HAP-1 (cell line): ENCODE data around the gene SDHA.

Experiments used
- DNase-seq, 2 experiments: peaks; one replicate each; pipeline ENCODE4 v3.0.0-alpha.2; 2016 to 2020; ENCODE audit warnings: low spot score in 2 of 2
- H3K27me3 ChIP-seq: fragments of 250-450 bp; sonication (Bioruptor Pico); 2 replicates; pipeline ENCODE4 v1.5.1; 2020; ENCODE audit warnings: low read depth, mild to moderate bottlenecking, moderate library complexity
- H3K36me3 ChIP-seq: fragments of 250-450 bp; sonication (Bioruptor Pico); replicated peaks from 2 replicates; pipeline ENCODE4 v1.5.1; 2020; ENCODE audit warnings: mild to moderate bottlenecking
- H3K4me1 ChIP-seq: fragments of 250-450 bp; sonication (Bioruptor Pico); 2 replicates; pipeline ENCODE4 v1.5.1; 2020; ENCODE audit warnings: mild to moderate bottlenecking
- H3K4me3 ChIP-seq: fragments of 250-450 bp; sonication (Bioruptor Pico); 2 replicates; pipeline ENCODE4 v1.5.1; 2020; ENCODE audit warnings: mild to moderate bottlenecking, moderate library complexity
- H3K9me3 ChIP-seq: fragments of 250-450 bp; sonication (Bioruptor Pico); 2 replicates; pipeline ENCODE4 v1.5.1; 2020; ENCODE audit warnings: mild to moderate bottlenecking, moderate library complexity
- in situ Hi-C: fragments of 300-500 bp; cut with MboI; formaldehyde crosslinking; loops from 3 replicates; pipeline ENCODE4 v1.14.3; 2020; ENCODE audit warnings: low sequenced_read_pairs, inconsistent platforms, mixed read lengths

SDHA gene

DNA sequence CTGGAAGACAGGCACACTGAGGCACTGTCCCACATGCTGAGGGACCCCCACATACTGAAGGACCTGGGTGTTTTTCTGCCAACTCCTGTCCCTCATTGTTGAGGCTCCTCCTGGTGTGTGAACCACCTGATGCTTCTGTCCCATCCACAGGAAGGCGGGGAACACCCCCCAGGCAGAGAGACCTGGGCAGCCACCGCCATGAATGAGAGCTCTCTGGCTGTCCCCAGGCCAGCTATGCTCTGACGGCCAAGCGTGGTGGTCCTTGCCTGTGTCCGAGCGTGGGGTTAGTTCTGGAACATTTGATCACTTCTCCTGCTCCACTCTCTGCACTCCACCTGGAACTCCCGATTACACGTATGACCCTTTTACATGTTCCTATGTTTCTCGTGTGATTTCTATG lies 38.7 kb upstream of the SDHA start:
- Histone ChIP-seq H3K4me1 (no peaks in the 10 kb centered on the region), H3K36me3 (no peaks in the 10 kb centered on the region), H3K9me3 (no peaks in the 10 kb centered on the region), H3K4me3 (no peak overlapping the region), H3K27me3 (no peaks in the 10 kb centered on the region)
- in situ Hi-C loops, result no loop called here
- DNase-seq, result no peak

DNA sequence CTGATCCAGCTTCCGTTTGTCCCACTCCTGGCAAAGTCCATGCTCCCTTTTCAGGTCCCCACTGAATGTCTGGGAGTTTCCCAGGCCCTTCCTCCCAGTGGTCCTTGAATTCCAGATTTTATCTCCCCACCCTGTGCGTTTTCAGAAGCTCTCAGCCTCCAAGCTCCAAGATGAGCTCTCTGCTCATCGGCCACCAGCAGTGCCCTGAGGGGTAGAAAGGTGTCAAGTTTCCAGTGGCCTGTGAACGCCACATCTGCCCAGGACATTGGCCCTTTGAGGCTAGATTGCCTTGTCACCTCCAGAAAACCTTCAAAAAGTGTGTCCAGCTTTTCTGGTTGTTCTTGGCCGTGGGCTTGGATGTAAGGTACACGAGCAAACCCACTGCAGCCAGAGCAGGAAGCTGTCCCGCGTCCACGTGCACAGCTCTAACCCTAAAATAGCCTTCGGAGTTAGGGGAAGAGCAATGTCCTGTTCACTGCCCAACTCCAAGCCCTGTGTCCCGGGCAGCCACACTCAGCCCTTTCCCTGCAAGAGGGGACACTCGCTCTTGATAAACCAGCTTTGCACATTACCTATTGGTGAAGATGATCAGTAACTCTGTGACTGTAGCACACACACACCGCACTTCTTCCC lies 37.7 kb upstream of the SDHA start:
- H3K36me3 ChIP-seq, result no peaks in the 10 kb centered on the region
- no peak for DNase-seq
- H3K9me3 ChIP-seq, result no peaks in the 10 kb centered on the region
- in situ Hi-C loops, result no loop called here
- no peaks in the 10 kb centered on the region for H3K27me3 ChIP-seq
- no peak overlapping the region for H3K4me3 ChIP-seq
- H3K4me1 ChIP-seq, result no peaks in the 10 kb centered on the region

DNA sequence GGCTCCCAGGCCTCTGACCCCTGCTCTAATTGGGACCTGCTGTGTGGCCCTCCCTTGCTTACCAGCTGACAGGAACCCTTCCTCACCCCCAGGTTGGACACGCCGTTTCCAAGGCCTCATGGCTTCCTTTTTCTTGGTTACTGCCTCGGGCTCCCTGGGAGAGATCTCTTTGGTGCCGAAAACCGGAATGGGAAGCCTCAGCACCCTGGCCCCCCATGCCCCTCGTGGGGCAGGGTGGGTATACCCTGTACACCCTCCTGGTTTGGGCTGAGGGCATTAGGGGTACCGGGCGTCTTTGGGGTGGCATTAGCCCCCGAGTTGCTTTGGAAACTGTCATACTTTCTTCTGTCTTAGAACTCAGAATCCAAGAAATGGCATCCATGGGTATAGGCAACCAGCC lies 37.0 kb upstream of the SDHA start:
- Histone ChIP-seq H3K36me3 (no peaks in the 10 kb centered on the region), H3K4me1 (no peaks in the 10 kb centered on the region), H3K4me3 (no peak overlapping the region), H3K27me3 (no peaks in the 10 kb centered on the region), H3K9me3 (no peaks in the 10 kb centered on the region)
- in situ Hi-C loops, result no loop called here
- DNase-seq, result no peak

DNA sequence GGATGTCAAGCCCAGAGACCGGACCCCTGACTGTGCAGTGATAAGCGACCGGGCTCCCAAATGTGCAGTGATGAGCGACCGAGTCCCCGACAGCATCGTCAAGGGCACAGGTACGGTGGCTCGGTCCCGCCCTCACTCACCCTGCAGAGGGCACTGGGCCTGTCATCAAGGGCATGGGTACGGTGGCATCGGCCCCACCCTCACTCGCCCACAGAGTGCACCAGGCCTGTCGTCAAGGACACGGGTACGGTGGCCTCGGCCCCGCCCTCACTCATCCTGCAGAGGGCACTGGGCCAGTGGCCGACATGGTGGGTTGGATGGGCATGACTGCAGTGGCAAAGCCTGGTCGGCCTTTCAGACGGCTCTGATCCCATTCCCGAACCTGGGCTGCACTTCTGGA lies 36.6 kb upstream of the SDHA start:
- Histone ChIP-seq H3K4me3 (no peak overlapping the region), H3K4me1 (no peaks in the 10 kb centered on the region), H3K9me3 (no peaks in the 10 kb centered on the region), H3K27me3 (no peaks in the 10 kb centered on the region), H3K36me3 (no peaks in the 10 kb centered on the region)
- in situ Hi-C loops, result no loop called here
- no peak for DNase-seq

DNA sequence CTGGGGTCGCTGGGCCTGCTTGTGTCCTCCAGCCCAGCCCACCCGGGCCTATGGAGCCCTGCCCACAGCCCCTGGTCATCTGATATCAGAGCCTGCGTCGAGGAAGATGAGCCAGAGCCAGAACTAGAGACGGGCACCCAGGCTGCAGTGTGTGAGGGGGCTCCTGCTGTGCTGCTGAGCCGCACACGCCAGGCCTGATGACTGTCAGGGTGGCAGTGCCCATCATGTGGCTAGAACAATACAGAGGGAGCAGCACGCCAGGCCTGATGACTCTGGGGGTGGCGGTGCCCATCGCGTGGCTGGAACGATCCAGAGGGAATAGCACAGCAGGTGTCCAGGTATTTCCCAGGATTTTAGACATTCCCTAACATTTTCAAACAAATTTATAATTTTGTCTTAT lies 36.0 kb upstream of the SDHA start:
- no peaks in the 10 kb centered on the region for H3K4me1 ChIP-seq
- H3K9me3 ChIP-seq, result no peaks in the 10 kb centered on the region
- H3K27me3 ChIP-seq, result no peaks in the 10 kb centered on the region
- no peak for DNase-seq
- no peaks in the 10 kb centered on the region for H3K36me3 ChIP-seq
- H3K4me3 ChIP-seq, result no peak overlapping the region
- in situ Hi-C loops, result no loop called here

DNA sequence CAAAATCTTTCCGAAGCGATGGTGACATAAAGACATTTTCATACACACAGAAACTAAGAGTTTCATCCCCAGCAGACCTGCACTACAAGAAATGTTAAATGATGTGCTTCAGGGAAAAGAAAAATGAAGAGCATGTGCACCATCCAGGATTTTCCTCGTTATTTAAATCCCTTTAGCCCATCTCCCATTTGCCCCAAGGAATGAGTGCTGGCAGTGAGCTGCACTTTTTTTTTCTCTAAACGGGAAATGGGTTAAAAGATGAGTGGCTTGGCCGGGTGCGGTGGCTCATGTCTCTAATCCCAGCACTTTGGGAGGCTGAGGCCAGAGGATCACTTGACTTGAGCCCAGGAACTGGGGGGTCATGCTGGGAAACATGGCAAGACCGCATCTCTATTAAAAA lies 33.6 kb upstream of the SDHA start:
- H3K4me1 ChIP-seq, result peaks cover 3% of the 10 kb centered on the region; the same call in 1 of the 2 replicates
- no peaks in the 10 kb centered on the region for H3K36me3 ChIP-seq
- H3K9me3 ChIP-seq, result no peaks in the 10 kb centered on the region
- H3K4me3 ChIP-seq, result no peak overlapping the region
- no peaks in the 10 kb centered on the region for H3K27me3 ChIP-seq
- in situ Hi-C loops, result no loop called here
- no peak for DNase-seq

DNA sequence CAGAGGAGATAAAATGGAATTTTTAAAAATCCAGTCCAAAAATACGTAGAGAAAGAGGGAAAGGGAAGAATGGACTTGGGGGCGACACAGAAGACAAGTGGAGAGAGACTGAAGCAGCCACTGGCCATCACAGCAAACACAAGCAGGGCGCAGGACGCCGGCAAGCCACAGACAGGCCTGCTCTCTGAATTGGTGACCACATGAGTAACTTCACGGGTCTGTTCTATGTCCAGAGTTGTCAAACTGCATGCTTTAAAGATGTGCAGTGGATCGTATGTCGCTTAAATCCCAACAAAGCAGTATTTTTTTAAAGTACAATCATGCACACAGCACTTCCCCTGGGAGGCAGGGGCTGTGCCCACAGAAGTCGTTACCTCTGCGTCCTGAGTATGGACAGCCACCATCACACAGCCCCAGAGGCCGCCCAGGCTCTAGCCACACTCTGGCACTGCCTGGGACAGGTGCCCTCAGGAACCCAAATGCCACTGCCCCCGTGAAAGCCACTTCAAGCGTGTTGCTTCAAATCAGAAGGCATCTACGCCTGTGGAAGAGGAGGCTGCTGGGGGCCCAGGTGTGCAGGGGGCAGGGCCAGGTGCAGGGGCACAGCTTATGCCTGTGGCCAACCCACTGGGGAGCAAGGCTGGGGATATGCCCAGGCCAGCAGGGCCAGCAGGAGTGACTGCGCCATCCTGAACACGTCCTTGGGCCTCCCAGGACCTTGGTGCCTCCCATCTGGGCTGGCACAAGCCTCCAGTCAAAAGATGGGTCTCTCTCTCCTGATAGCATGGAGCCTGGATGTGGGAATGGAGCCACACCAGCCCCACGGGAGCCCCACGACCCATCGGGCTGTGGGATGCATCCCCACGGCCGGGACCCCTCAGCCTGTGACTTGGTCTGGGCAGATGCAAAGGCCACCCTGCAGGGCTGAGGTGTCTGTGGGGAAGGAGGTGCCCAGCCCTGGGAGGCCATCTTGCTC lies 32.7 kb upstream of the SDHA start:
- Histone ChIP-seq H3K4me3 (no peak overlapping the region), H3K27me3 (no peaks in the 10 kb centered on the region), H3K36me3 (no peaks in the 10 kb centered on the region), H3K4me1 (peaks cover 3% of the 10 kb centered on the region; the same call in 1 of the 2 replicates), H3K9me3 (no peaks in the 10 kb centered on the region)
- in situ Hi-C loops, result no loop called here
- DNase-seq, result no peak

DNA sequence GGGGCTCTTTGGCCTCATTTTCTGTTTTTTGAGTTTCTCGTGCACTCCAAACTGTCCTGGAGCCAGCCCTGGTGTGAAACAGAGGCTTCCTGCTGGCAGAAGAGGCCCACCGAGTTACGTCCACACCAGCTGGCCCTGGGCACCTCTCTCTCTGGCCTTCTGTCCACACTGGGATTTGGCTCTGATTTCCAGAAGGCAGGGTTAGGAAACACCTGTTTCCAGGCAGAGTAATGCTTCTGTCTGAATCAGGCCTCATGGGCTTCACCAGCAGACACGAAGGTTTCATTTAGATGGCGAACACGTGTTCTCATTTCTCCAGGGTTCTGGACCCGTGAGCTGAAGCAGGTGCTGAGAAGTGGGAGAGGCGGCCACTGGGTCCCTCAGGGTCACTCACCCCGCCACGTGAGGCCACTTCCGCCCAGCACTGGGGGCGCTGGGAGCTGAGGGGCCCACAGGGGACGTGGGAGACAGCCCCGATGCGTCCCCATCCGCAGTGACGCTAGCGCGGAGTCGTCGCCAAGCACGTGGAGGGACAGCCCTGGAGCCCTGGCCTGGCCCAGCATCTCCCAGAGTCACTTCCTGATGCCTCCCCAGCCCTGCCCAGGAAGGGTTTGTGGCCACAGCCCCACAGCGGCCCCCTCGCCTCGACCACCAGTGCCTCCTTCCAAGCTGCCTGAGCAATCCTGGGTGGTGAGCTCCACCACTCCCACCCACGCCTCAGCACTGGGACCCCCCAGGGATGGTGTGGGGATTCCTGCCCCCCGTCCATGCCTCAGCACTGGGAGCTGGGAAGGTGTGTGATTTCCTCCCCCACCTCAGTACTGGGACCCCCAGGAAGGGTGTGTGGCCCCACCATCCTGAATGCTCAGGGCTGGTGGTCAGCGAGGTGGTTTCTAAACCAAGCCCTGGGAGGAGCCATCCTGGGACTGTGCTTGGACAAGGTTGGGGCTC lies 31.8 kb upstream of the SDHA start:
- H3K36me3 ChIP-seq, result no peaks in the 10 kb centered on the region
- no peak for DNase-seq
- in situ Hi-C loops, result no loop called here
- H3K4me1 ChIP-seq, result peaks cover 3% of the 10 kb centered on the region; the same call in 1 of the 2 replicates
- no peak overlapping the region for H3K4me3 ChIP-seq
- H3K9me3 ChIP-seq, result no peaks in the 10 kb centered on the region
- no peaks in the 10 kb centered on the region for H3K27me3 ChIP-seq

DNA sequence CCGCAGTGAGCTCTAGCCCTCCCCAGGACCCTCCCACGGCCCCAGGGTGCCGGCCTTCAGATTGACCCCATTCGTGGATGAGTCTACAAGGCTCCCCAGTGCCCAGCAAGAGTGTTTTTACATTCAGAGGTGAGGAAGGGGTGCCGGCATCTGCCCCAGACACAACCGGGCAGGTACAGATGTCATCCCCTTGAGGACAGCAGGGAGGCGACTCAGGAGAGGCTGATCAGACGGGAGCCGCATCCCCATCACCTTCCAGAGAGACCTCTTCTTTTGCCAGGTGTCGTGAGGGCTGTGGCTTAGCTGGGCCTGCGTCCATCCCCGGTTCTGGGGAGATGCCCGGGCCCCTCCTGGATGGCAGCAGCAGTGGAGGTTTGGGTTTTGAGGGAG lies 31.1 kb upstream of the SDHA start:
- peaks cover 3% of the 10 kb centered on the region; the same call in 1 of the 2 replicates for H3K4me1 ChIP-seq
- H3K4me3 ChIP-seq, result no peak overlapping the region
- no peaks in the 10 kb centered on the region for H3K27me3 ChIP-seq
- no peaks in the 10 kb centered on the region for H3K36me3 ChIP-seq
- H3K9me3 ChIP-seq, result no peaks in the 10 kb centered on the region
- in situ Hi-C loops, result no loop called here
- DNase-seq, result no peak

DNA sequence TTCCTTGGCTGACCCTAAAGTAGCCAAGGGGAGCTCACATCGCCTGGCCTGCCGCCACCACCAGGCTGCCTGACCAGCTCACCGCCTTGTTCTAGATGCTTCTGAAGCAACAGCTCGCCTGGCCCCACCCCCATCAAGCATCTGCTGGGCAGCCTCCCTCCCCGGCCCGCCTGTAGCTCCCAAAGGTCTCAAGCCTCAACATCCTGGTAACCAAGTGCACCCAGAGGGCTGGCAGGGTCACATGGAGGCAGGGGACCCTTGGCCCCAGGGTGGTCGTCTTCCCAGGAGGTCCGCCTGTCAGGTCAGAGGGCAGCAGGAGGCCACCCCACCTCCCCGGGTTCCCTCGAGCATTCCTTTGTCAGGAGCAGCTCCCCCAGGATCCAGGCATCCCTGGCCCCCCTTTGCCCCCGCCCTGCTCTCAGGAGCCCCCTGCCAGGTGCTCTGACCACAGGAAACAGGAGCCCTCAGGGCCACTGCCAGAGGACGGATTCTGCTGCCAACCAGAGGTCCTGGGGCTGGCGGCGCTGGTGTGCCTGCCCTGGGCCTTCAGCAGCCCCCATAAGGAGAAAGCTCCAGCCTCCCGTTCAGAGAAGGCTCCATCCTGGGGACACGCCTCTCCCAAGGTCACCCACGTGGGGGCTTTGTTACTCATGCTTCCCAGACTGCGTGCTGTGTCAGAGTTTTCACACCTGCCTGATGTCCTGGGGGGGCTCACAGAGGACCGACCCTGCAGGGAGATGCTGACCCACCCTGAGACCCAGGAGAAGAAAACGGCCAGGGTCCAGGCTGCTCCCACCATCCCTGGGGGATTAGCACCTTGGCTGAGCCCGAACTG lies 30.3 kb upstream of the SDHA start:
- no peak for DNase-seq
- Histone ChIP-seq H3K36me3 (no peaks in the 10 kb centered on the region), H3K4me3 (no peak overlapping the region), H3K4me1 (peaks cover 3% of the 10 kb centered on the region; the same call in 1 of the 2 replicates), H3K27me3 (no peaks in the 10 kb centered on the region), H3K9me3 (no peaks in the 10 kb centered on the region)
- in situ Hi-C loops, result no loop called here

DNA sequence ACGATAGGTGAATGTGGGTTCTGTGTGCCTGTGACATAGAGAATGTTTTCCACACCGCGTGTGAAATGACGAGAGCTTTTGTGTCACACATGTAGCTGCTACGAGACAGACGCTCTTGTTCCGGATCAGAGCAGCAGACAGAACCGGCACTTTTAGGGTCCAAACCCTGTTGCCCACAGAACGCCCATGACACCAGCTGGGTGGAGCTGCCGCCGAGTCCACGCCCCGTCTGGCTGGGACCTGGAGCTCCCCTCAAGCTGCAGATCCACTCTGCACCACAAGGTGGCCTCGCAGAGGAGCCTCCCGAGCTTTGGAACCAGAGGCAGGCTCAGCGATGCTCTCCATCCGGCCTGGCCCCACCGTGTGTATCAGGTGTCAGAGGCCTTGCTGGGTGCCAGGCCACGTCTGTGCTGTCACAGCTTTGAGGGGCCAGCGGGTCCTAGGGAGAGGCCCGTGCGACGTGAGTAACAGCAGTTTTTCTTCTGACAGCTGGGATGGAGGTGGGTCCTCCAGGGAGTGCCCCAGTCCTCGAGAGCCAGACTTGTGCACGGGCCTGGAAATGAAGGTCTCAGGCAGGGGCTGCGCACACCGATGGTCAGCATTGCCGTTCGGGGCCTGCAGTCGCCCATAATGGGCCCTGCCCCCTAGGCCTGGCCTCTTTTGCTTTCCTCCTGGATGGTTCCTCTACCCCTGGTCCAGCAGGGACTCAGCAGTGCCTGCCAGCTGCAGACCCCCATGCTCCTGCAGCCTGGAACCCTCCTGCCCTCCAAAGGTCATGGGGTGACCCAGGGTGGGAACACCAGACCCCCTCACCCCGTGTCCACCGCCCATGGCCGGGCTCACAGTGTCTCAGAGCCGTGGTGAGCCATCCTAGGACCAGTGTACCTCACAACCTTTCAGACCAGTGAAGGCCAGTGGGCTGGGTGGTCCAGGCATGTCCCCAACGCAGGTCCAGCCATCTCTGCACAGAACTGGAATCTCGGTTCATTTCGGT lies 29.3 kb upstream of the SDHA start:
- Histone ChIP-seq H3K27me3 (no peaks in the 10 kb centered on the region), H3K36me3 (no peaks in the 10 kb centered on the region), H3K4me3 (no peak overlapping the region), H3K4me1 (peaks cover 3% of the 10 kb centered on the region; the same call in 1 of the 2 replicates), H3K9me3 (no peaks in the 10 kb centered on the region)
- in situ Hi-C loops, result no loop called here
- DNase-seq, result peak; percentile 81 to 95

DNA sequence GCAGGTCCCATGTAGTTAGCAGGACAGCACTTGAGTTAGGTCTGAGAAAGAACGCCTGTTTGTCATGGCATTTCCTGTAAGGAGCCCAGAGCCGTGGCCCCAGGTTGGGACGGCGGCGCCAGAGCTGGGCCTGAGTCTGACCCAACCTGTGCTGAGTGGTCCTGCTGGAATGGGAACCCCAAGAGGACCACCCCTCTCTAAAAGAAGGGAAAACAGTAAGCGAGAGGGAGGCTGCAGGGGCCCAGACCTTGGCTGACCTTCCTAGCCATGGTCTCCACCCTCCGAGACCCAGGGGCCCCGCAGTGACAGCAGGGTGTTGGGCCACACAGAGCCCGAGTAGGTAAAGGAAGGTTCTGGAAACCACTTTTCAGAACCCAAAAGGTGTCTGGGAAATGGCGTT lies 28.6 kb upstream of the SDHA start:
- H3K27me3 ChIP-seq, result no peaks in the 10 kb centered on the region
- H3K4me3 ChIP-seq, result no peak overlapping the region
- DNase-seq, result no peak
- in situ Hi-C loops, result no loop called here
- H3K9me3 ChIP-seq, result no peaks in the 10 kb centered on the region
- peaks cover 3% of the 10 kb centered on the region; the same call in 1 of the 2 replicates for H3K4me1 ChIP-seq
- H3K36me3 ChIP-seq, result no peaks in the 10 kb centered on the region
